Kidney glomerular epithelial cell (primary cell): ENCODE measurements around the gene CNIH3.

Experiments used
- DNase-seq: peaks from one replicate; lab custom pipeline; 2025; lab: John Stamatoyannopoulos, UW

Gene CNIH3

GRCh38 chr1:224777180-224777579 is 161.1 kb downstream of the CNIH3 start:
- no peak for DNase-seq

GRCh38 chr1:224779536-224779935 is 163.4 kb downstream of the CNIH3 start:
- no peak for DNase-seq

- no peak for DNase-seq
Observed at GRCh38 chr1:224780736-224781135, 164.6 kb downstream of the CNIH3 start.

GRCh38 chr1:224781800-224782199 is 165.7 kb downstream of the CNIH3 start:
- DNase-seq, result no peak

DNA sequence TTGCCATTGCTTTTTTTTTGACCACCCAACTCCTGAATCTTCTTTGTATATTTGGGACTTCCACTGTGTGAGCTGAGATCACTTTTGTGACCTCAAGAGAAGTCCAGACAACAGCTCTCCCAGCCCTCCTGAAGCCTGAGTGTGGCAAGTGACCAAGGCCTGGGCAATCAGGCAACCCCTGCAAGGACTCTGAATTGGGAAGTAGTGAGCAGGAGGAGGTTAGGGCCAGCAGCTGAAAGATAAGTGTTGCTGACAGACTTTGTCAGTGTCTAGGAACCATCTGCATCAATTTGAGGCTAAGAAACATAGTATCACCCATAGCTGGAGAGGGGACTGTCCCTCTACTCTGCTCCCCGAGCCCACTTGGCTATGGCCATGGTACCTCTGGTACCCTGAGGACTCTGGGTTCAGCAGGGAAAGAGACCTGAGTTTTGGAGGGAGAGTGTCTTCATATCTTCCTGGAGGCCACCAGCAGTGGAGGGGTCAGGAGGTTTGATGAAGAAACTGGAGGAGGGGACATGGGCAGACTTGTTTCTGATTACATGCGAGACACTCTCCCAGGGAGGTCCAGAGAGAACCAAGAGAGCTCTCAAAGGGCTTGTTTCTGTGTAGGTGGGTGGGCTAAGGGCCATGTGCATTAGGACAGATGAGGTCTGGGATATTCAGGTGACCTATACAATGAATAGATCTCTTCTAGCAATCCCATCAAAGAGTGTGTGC is 166.3 kb downstream of the CNIH3 start:
- no peak for DNase-seq

- DNase-seq, result no peak
Observed at GRCh38 chr1:224783006-224783651, 167.0 kb downstream of the CNIH3 start.

GRCh38 chr1:224784265-224785039 is 168.3 kb downstream of the CNIH3 start:
- DNase-seq, result no peak

DNA sequence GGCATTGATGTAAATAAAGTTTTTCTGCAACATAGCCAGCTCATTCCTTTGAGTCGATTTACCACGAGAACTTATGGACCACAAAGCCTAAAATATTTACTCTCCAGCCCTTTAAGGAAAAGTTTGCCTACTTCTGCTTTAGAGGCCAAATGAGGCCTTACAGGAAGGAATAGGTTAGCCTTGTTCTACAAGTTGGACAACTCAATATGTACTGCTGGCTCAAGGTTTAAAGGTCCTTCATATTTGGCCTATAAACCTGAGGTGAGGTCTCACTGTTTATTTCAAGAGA is 168.9 kb downstream of the CNIH3 start:
- no peak for DNase-seq

- no peak for DNase-seq
Observed at GRCh38 chr1:224785622-224786021, 169.5 kb downstream of the CNIH3 start.

GRCh38 chr1:224786533-224787250 is 170.6 kb downstream of the CNIH3 start:
- no peak for DNase-seq

GRCh38 chr1:224789311-224789710 is 173.2 kb downstream of the CNIH3 start:
- no peak for DNase-seq
